Body of pancreas (tissue), 4 donors: ENCODE measurements around the gene TMEM164.

Source experiments
- POLR2A ChIP-seq, 3 donors: fragments of 450-650 bp; IDR thresholded peaks; one replicate each; pipeline ENCODE4 v1.6.1; 2016; ENCODE audit warnings: antibody characterized with exemption in 3 of 3, mild to moderate bottlenecking in 2 of 3
- TF ChIP-seq, protein P1 (sequence below), 7 experiments: fragments of 450-650 bp in 4 of 7; fragments of 200-600 bp in 3 of 7; sonication (generic) in 3 of 7; IDR thresholded peaks; one replicate each; pipeline ENCODE4 v1.5.1; 2016 to 2019; ENCODE audit warnings: antibody characterized with exemption in 7 of 7

DNA sequence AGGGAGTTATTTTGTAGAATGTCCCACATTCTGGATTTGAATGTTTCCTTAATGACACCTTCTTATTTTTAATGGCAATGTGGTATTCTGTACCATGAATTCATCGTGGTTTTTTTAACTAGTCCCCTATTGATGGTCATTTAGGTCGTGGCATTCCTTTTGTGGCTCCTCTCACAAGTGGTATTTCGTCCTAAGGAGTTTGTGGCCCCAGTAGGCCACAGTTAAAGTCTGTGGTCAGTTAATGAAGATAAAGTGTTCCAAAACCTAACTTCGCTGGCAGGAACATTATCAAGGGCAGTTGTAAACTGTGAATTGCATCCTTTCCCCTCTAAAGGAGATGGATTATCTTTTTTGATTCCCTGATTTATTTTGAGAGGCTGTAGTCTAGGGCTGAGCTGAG, 133.2 kb downstream of the TMEM164 start:
- TF ChIP-seq POLR2A (IDR thresholded peaks at IDR 0.05), result no peak
- TF ChIP-seq, protein P1, sequence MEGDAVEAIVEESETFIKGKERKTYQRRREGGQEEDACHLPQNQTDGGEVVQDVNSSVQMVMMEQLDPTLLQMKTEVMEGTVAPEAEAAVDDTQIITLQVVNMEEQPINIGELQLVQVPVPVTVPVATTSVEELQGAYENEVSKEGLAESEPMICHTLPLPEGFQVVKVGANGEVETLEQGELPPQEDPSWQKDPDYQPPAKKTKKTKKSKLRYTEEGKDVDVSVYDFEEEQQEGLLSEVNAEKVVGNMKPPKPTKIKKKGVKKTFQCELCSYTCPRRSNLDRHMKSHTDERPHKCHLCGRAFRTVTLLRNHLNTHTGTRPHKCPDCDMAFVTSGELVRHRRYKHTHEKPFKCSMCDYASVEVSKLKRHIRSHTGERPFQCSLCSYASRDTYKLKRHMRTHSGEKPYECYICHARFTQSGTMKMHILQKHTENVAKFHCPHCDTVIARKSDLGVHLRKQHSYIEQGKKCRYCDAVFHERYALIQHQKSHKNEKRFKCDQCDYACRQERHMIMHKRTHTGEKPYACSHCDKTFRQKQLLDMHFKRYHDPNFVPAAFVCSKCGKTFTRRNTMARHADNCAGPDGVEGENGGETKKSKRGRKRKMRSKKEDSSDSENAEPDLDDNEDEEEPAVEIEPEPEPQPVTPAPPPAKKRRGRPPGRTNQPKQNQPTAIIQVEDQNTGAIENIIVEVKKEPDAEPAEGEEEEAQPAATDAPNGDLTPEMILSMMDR (IDR thresholded peaks at IDR 0.05), result no peak
